HG02763 (cell line): ENCODE data around the gene DLG2.
"Not testable (repeated sequence)": the region's sequence is repeated elsewhere in the genome, so short reads cannot be mapped to it uniquely, and the experiment has no call there.

Experiments
- ATAC-seq: cut with Tn5 transposase; IDR thresholded peaks from one replicate; pipeline ENCODE4 v1.9.1; 2021; ENCODE audit warnings: mild to moderate bottlenecking, moderate library complexity; ENCODE audit not compliant: unreplicated experiment

Gene DLG2

DNA sequence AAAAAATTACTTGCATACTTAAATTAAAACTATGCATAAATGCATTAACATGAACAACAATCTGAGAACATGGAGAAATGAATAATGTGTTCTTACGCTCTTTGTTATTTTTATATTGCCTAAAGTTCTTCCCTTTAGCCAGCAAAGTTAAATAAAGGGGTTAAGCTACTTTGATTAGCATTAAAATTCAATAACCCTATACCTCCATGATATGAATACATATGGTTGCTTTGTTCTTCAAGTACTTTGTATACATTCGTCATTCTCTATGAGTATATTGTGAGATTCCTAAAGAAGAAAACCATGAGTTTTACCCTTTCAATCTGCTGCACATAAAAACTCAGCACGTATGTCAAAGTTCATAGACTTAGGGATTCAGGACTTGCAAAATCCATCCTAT lies 578.3 kb downstream of the DLG2 start:
- no peak for ATAC-seq

DNA sequence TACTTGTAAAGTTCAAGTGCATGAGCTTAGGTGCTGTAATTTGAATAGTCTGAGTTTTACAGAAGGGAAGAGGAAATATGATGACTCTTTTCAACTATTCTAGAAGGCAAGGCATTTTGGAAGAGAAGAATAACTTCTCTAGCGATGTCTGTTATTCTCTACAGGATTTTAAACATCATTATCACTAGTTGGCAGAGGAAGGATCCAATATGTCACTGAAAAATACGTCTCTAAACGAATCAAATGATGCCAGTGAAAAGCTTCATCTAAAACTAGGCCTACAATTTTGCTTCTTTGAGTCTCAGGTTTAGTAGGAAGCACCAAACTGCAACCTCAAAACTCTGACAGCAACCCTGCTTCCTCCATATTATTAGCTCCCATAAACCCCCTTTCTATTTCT lies 581.4 kb downstream of the DLG2 start:
- no peak for ATAC-seq

DNA sequence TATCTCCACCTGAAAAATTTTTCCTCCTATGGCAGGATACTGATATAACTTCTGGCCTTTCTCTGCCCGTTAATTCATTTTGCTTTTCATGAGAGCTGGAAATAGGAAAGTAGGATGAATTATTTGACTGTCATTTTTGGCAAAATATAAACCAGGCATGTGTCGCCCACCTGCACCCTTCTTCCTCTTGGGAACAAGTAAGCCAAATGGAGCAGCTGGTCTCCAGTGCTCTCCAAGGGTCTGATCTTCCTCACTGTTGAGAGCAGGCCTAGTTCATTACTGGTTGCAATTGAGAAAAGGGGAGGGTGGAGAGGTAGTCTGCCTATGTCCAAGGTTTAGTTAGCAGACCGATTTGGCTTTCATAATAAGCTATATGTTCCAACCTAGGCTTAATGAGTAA lies 582.2 kb downstream of the DLG2 start:
- no peak for ATAC-seq

DNA sequence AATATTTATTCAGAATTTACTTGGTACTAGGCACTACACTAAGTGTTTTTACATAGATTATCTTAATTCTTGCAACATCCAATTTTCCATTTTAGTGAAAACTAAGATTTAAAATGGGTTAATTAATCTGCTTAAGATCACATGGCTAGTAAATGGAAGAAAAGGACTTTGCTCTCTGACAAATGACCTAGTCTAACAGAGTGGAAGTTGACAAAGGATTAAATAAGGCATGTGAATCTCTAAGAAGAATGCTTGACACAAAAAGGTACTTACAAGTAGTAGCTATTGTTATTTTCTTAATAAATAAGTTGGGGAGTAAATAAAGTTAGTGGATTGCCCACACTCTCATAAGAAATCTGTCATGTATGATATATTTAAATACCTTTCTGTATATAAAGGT lies 584.8 kb downstream of the DLG2 start:
- ATAC-seq: no peak

DNA sequence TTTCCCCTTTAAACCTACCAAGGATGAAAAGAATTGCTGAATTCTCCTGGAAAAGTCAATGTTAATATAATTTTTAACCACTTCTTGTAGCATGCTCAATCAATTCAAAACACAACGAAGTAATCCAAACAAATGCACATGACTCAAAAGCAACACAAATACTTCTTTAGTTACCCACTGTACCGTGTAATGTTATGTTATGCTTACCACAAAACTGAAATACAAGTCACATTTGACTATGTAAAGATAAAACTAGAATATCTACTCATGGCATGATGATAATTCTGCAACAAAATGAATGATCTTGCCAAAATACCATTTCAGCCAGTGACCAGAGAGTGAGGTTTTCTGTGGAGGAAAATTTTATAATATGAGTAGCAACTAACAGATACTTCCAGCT lies 587.0 kb downstream of the DLG2 start:
- ATAC-seq: no peak

DNA sequence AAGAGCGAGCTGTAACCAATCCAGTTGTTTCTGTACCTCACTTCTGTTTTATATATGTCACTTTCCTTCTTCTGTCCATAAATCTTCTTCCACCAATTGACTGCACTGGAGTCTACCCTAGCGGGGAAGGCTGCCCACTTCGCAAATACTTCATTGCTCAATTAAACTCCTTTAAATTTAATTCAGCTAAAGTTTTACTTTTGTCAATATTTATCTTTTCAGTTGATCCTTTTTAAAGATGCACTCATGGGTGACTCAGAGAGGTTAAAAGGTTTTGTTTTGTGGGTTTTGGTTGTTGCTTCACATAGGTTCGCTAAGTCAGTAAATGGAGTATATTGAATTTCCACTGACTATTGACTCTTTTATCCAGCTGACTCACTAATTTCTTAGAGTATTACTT lies 597.2 kb downstream of the DLG2 start:
- no peak for ATAC-seq

DNA sequence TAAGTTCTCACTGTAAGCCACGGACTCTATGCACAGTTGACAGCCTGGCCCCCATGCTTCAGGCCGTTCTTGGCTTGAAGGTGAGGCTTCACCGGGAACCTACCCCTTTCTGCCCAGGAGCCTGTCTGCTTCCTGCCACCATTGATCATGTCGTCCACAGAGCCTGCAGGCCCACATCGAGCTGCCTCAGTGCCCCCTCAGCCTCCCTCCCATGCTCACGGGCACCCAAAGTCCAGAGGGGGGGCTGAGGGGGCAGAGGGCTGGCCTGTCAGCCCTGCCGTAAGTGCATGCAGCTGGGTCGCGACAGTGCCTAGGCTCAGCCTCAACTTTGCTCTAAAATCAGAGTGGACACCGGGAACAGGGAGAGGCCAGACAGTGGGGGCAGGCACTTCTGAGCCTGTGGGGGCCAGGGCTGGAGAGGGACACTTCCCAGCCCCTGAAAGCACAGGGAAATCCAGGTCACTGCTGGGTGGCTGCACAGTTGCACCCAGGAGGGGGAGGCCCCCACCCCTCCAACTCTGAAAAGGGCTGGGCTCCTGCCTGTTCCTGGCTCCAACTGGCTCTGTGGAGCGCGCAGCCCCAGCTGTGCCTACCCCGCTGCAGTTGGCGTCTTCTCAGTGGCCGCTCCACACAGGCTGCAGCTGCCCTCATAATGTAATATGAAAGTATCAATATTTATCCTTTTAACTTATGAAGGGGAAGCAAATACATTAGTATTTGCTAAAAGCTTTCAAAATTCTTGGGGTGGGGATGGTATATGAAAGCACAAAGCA lies 598.6 kb downstream of the DLG2 start:
- ATAC-seq: no peak

DNA sequence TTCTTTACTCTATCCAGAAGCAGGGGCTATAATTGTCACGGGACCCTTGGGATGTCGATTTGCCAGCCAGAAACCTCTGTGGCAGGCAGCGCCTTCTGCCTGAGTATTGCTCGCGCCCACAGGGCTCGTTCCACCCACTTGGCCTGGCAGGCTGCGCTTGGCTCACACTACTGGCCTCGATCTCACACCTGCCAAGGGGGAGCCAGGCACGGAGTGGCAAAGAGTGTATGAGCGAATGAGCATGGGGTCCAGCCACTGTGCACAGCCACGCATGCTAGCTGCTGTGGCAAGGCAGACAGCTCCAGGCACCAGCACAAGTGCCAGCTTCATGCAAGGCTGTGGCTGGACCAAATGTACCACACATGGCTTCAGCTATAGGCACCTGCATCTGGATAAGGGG lies 599.8 kb downstream of the DLG2 start:
- no peak for ATAC-seq

DNA sequence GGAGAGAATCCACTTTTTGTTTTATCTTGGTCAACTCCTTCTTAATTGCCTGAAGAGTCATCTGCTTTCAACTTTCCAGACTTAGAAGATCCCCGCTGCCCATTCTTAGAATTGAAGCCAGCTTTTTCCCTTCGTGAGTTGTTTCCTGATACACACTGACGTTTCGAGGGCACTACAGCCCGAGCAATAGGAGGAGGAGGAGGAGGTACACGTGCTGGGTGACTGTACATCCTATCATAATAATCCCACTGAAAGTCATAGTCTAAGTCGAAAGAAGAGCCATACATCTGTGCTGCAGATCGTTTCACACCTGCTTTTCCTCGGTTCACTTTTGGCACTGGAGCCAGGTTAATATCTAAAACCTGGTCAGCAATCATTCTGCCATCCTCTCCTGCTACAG lies 606.1 kb downstream of the DLG2 start:
- no peak for ATAC-seq

DNA sequence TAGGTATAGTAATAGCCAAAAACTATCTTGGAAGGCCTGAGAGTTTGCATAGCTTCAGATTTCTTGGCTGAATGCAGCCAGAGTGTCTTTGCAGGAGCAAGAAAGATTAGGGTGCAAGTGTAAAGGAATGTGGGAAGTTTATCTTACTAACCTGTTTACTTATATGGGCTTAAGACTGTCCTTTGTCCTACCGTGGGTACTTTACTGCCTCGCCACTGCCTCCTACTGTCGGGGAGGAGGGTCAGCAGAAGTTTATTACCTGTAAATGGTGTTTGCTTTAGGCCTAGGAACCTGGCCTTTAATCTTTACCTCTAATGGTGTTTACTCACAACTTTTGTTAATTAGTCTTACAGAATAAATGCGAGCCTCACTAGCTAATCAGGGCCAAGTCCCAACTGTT lies 633.8 kb downstream of the DLG2 start:
- no peak for ATAC-seq

DNA sequence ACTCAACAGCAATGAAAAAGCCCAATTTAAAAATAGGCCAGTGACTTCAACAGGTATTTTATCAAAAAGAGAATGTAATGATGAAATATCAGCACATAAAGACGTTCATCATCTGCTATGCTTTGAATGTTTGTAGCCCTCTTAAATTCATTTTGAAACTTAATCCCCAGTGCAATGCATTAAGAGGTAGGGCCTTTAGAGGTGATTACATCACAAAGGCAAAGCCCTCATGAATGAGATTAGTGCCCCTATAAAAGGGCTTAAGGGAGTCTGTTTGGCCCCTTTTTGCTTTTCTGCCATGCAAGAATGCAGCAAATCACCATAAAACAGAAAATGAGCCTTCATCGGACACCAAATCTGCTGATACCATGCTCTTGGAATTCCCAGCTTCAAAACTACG lies 637.0 kb downstream of the DLG2 start:
- ATAC-seq: no peak

DNA sequence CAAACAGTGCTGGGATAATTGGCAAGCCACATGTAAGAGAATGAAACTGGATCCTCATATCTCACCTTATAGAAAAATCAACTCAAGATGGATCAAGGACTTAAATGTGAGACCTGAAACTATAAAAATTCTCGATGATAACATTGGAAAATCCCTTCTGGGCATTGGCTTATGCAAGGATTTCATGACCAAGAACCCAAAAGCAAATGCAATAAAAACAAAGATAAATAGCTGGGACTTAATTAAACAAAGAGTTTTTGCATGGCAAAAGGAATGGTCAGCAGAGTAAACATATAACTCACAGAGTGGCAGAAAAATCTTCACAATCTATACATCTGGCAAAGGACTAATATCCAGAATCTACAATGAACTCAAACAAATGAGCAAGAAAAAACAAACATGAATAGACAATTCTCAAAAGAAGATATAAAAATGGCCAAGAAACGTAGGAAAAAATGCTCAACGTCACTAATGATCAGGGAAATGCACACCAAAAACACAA lies 639.4 kb downstream of the DLG2 start:
- not testable (repeated sequence) for ATAC-seq

DNA sequence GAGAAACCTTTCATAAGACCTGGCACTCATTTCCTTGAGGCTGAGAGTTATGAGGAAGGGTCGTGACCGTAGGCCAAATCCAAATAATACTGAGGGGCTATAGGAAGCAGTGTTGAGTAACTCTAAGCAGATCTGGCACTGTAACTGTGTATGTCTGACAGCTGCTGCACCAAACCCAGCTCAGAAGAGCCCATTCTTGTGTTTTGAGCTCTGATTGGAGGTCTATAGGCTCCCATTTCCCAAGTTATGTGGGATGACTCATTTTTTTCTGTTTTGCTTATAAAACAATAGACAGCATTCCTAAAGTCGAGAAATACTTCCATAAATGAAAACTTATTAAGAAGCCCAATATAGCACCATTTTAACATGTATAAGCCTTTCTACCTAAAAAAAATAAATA lies 645.8 kb downstream of the DLG2 start:
- ATAC-seq: no peak

DNA sequence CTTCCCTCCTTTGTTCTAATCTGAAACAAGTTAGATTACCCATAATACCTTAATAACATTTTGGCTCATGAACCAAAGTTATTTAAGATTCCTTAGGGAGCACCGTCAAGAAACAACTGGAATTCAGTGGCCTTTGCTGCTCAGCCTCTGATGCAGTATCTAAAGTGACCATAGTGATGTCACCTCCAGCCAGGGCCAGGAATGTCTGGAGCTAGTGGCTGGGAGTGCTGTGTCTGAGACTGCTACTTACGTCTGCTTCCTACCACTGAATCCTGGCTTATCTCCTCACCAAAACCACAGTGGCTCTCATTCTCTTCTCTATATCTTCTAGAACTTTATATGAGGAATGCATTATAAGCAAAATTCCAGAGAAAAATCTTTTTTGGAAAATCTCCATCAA lies 658.0 kb downstream of the DLG2 start:
- no peak for ATAC-seq

DNA sequence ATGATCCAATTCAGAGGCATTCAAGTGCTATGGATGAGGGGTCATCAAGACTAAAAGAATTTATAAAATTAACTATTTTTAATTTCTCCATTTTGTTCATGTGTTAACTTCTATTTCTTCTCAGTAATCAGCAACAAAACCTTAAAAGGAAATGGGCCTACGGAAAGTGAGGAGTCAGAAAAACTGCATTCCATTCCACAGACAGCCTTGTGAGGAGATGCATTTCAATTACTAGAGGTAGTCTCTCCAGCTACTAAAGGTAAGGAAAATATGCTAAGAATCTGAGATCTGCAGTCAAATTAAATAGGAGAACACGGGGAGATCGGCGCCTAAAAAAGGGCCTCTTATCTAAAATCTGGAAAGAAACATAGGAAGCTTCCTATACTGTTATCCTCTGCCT lies 661.7 kb downstream of the DLG2 start:
- ATAC-seq: no peak

DNA sequence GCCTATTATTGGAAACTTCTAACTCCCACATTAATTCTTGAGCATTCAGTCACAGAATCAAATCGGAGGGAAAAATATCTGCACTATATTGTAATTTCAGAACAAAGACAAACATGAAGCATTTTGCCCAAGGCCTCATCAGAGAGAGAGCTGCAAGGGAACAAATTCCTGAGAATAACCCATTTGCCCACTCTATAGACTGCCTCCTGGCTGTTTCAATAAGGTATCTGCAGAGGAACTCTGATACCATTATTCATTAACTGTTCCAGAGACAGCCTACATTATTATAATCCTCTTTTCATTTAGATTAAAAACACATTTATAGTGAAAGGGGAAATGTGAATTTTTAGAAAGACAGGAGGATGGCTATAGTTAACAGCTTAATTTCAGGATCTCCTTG lies 663.9 kb downstream of the DLG2 start:
- no peak for ATAC-seq

DNA sequence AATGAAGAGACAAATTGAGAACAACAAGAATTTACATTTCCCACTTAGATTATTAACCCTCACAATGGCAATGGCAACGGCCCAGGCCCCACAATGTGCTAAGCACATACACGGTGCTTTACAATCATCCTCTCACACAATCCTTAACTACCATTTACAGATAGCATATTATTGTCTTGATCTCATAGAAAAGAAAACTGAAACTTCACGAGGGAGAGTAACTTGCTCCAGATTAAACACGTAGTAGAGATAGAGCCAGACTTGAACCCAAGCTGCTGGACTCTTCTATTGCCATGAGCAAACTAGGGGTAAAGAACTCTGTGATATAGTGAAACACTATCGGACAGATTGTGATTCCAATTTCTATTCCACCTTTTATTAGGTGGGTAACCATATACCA lies 665.1 kb downstream of the DLG2 start:
- no peak for ATAC-seq

DNA sequence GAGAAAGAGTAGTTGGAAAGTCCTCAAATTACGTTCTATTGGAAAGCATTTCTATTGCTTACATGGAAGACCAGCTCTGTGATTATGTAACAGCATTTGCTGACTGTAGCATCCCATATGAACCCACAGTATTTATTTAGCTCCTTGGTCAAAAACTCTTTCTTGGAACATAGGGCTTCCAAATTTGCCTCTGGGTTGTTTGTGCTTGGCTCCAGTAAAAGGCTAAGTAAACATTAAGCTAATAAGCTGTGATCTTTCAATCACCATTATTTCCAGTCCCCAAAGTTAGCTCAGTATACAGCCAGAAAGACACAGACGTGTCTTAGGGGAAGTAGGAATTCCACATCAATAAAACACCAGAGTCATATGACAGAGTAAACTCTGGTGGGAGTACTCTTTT lies 668.8 kb downstream of the DLG2 start:
- no peak for ATAC-seq

DNA sequence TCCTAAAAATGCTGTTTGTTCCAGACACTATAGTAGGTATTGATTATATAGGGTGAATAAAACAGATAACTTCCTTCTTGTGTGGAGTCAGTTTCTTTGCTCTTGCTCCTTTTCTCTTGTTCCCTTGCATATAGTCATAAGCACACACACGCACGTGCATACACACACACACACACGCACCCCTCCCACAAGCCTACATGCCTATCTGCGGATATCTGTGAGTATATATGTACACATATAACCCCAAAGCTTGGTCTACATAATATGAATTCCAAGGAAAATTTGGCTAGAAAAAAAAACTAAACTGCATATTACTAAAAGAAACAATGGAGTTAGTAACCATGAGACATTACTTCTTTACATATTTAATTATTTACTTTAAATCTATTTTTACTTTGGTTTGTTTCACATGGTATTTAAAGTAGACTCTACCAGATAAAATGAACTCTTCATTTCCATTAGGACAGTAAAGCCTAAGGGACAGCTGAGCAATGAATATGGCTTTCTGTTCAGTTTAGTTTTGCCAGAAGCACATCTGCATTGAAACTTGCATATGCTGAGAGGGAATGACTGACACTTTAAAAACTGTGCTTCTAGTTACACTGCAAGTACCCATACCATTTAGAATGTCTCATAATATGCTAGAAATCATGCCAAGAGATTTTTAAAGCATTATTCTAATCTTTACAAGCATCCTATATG lies 676.4 kb downstream of the DLG2 start:
- ATAC-seq: no peak

DNA sequence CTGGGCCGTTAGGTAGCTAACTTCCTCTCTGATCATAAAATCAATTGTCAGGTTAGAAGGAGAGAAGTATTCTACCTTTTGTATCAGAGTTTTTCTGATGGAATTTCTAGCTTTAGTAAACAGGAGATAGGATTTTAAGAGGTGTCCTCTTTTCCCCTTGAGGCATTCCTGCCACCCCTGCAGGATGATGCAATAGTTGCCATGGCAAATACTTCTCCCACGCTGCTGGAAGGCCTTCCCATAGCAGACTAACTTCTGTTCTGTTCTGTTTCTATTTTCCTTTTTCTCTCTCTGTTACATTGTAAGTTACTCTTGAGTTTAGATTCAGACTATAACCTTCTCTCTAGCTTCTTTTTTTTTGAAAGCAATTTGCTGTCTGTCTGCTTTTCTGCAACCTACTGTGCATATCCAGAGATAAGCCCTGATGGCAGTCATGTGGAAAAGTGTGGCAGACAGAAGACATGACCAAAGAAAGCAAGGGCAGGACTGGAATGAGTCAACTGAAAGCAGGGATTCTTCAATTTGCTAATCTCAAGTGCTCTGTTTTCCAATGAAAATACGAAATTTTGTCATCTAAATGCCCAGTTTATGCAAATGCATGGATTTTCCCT lies 679.1 kb downstream of the DLG2 start:
- ATAC-seq: no peak

DNA sequence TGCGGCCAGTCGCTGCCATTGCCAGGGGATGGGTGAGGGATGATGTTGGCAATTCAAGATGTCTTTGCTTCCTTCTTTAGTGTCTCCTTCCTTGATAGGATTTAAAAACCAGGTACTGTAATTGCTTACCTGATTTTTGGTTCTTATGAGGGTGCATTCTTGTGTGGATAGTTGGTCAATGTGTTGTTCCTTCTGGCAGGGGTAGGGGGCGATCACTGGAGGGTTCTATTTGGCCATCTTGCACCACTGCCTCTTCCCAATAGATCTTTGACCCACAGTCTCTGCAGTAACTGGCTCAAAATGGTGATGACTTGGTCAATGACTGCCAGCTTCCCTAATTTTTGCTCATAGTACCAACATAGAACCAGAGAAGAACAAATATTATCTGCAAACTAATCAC lies 680.1 kb downstream of the DLG2 start:
- no peak for ATAC-seq

DNA sequence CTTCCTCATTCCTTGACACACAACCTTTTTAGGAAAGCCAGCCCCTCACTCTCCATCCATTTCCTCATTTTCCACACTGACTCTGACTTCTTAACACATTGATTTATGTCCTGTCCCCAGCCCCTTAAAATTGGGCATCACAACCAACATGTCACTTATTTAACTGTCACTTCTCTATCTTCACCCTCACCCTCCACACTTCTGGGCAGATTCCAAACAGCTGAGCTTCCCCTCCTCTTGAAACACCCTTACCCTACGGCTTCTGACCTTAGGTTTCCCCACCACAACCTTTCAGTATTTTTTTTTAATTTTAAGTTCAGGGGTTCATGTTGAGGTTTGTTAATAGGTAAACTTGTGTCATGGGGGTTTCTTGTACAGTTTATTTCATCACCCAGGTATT lies 696.3 kb downstream of the DLG2 start:
- no peak for ATAC-seq
